ENCODE data around the gene PRXL2B. TPM values are rescaled to one million over a fixed set of nuclear protein-coding genes. Genes with fewer than 3 reads are reported as not detected.

The PRXL2B gene
- total RNA-seq, 1 experiment from 2014 or later: 40.7 TPM

DNA sequence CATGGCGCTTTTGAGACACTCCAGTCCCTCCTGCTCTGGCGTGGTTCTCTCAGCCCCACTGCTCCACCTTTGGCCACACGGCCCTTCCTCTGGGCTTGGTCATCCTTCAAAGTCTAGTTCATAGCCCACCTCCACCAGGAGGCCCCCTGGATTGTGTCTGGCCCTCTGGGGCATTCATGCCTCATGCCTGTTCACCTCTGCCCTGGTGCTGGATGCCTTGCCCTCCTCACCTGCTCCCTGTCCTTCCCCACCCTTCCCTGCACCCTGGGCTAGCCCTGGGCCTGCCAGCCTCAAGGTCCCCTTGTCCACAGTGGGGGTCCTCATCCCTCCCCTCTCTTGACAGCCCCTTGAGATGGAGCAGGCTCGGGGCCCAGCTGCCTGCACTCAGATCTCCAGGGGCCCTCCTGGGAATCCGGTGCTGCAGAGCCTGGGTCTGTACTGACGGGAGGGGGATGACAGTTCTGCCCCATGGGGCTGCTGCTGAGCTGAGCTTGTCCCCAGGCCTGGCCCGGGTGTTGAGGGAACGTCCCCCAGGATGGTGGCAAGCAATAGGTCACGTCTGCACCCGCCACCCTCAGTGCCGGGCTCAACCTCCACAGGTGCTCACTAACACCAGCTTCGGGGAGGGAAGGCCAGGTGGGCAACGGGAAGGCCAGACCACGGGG, 18.4 kb downstream of the PRXL2B start:
- no peak overlapping the region for H3K9ac ChIP-seq (ENCODE audit: extremely low read depth, insufficient read length, low read length)
- Mint-ChIP-seq H3K27ac (no peak overlapping the region), H3K27me3 (ENCODE audit: low read depth) (peaks cover 22% of the 10 kb centered on the region), H3K9me3 (peaks cover 0 to 4% of the 10 kb centered on the region in 2 experiments; a peak in 1 of 5 replicates), H3K4me1 (no peaks in the 10 kb centered on the region), H3K36me3 (ENCODE audit: insufficient read depth in 1 of 3, low read depth in 3 of 3) (no peaks in the 10 kb centered on the region), H3K4me3 (no peak overlapping the region)
- H3K27ac ChIP-seq (ENCODE audit: insufficient read length, low read depth, low read length): no peak overlapping the region
- H4K5ac ChIP-seq (ENCODE audit: insufficient read length, low read depth, low read length): no peak overlapping the region
- no peaks in the 10 kb centered on the region for H3K79me1 ChIP-seq (ENCODE audit: insufficient read depth, low read depth, low read length, poor library complexity, severe bottlenecking)
- no peak overlapping the region for H2BK15ac ChIP-seq (ENCODE audit: low read depth, low read length)
- no peak overlapping the region for H3K23ac ChIP-seq (ENCODE audit: insufficient read length, low read depth, low read length)
- no peaks in the 10 kb centered on the region for H3K4me1 ChIP-seq (ENCODE audit: insufficient read depth, low read length)
- H2AFZ ChIP-seq (ENCODE audit: low read length): no peak overlapping the region
- no peak overlapping the region for H3T11ph ChIP-seq (ENCODE audit: low read length)
- WGBS (ENCODE audit: extremely low coverage, insufficient read length, low lambda C conversion rate): no CpG with 5 or more reads among the region's 14 CpGs
- DNase-seq: no peak
- H3K18ac ChIP-seq (ENCODE audit: insufficient read length, low read depth, low read length): no peak overlapping the region
- H3K27me3 ChIP-seq (ENCODE audit: insufficient read depth, low read length): no peaks in the 10 kb centered on the region
- no peak overlapping the region for H3K56ac ChIP-seq (ENCODE audit: insufficient read length, low read depth, low read length)
- TF ChIP-seq, protein P1, sequence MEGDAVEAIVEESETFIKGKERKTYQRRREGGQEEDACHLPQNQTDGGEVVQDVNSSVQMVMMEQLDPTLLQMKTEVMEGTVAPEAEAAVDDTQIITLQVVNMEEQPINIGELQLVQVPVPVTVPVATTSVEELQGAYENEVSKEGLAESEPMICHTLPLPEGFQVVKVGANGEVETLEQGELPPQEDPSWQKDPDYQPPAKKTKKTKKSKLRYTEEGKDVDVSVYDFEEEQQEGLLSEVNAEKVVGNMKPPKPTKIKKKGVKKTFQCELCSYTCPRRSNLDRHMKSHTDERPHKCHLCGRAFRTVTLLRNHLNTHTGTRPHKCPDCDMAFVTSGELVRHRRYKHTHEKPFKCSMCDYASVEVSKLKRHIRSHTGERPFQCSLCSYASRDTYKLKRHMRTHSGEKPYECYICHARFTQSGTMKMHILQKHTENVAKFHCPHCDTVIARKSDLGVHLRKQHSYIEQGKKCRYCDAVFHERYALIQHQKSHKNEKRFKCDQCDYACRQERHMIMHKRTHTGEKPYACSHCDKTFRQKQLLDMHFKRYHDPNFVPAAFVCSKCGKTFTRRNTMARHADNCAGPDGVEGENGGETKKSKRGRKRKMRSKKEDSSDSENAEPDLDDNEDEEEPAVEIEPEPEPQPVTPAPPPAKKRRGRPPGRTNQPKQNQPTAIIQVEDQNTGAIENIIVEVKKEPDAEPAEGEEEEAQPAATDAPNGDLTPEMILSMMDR (conservative IDR thresholded peaks at IDR 0.05): no peak
- no peaks in the 10 kb centered on the region for H3K23me2 ChIP-seq (ENCODE audit: insufficient read length, low read depth, low read length, poor library complexity, severe bottlenecking)
- H2BK5ac ChIP-seq (ENCODE audit: insufficient read length, low read length): no peak overlapping the region
- no peak overlapping the region for H2BK20ac ChIP-seq (ENCODE audit: low read depth, low read length, poor library complexity, severe bottlenecking)
- no peaks in the 10 kb centered on the region for H4K20me1 ChIP-seq (ENCODE audit: control insufficient read depth, insufficient read depth, insufficient read length)
- H3K79me2 ChIP-seq (ENCODE audit: insufficient read depth, low read length): no peaks in the 10 kb centered on the region
- H3K14ac ChIP-seq (ENCODE audit: insufficient read depth, low read length): no peak overlapping the region
- no peaks in the 10 kb centered on the region for H3K9me3 ChIP-seq (ENCODE audit: control insufficient read depth, low read depth, low read length)
- no peak overlapping the region for H4K8ac ChIP-seq (replicated peaks; ENCODE audit: insufficient read length, low read depth, low read length)
- H2BK120ac ChIP-seq (ENCODE audit: low read depth, low read length, poor library complexity, severe bottlenecking): no peak overlapping the region
- no peak overlapping the region for H3K4me2 ChIP-seq (ENCODE audit: insufficient read depth, insufficient read length, low read length)
- H2BK12ac ChIP-seq (ENCODE audit: insufficient read length, low read depth, low read length): no peak overlapping the region
- no peak overlapping the region for H4K91ac ChIP-seq (ENCODE audit: insufficient read length, low read depth, low read length)
- H3K4ac ChIP-seq (ENCODE audit: low read depth, low read length): no peak overlapping the region
- H2AK5ac ChIP-seq (ENCODE audit: insufficient read length, low read length): no peak overlapping the region
